OCI-LY7 (cell line): ENCODE measurements around the gene GNAQ. TPM values are rescaled to one million over a fixed set of nuclear protein-coding genes. Genes with fewer than 3 reads are reported as not detected.

Experiments used
- BruUV-seq: library from RNA; stranded (reverse); fragments of 400-500 nt; replicated peaks from 2 replicates; lab custom pipeline; 2021; lab: Mats Ljungman, UMichigan
- CTCF ChIA-PET: fragments of 300-600 bp; sonication (Branson Sonifier 250); formaldehyde crosslinking; loops from one replicate; lab custom pipeline; 2022; ENCODE audit warnings: antibody characterized with exemption; ENCODE audit not compliant: unreplicated experiment; lab: Charles Lee
- POLR2A ChIA-PET: fragments of 300-600 bp; sonication (Branson Sonifier 250); formaldehyde crosslinking; loops from one replicate; lab custom pipeline; 2022; ENCODE audit warnings: antibody characterized with exemption; lab: Charles Lee
- DNase-seq: peaks from one replicate; pipeline ENCODE4 v3.0.0-alpha.2; 2015; ENCODE audit warnings: low spot score
- H2AFZ ChIP-seq: fragments of 200-600 bp; sonication (generic), shearing (Covaris generic); 2 replicates; pipeline ENCODE4 v1.6.1; 2014; ENCODE audit warnings: mild to moderate bottlenecking, antibody characterized with exemption, low read length, moderate library complexity
- H3K27ac ChIP-seq: fragments of 200-600 bp; sonication (generic); 2 replicates; pipeline ENCODE4 v1.5.1; 2014; ENCODE audit warnings: mixed run types, low read depth, mild to moderate bottlenecking, moderate library complexity, low read length, inconsistent platforms; ENCODE audit not compliant: poor library complexity, severe bottlenecking
- H3K36me3 ChIP-seq: fragments of 200-600 bp; sonication (generic); 2 replicates; pipeline ENCODE4 v1.6.1; 2014; ENCODE audit warnings: mild to moderate bottlenecking, antibody characterized with exemption, low read length, moderate library complexity, mixed read lengths; ENCODE audit not compliant: insufficient read depth
- H3K4me1 ChIP-seq: fragments of 200-600 bp; sonication (generic); 2 replicates; pipeline ENCODE4 v1.5.1; 2014; ENCODE audit warnings: mild to moderate bottlenecking, low read length; ENCODE audit not compliant: insufficient read depth, poor library complexity, severe bottlenecking
- H3K4me2 ChIP-seq: fragments of 200-600 bp; sonication (generic); 2 replicates; pipeline ENCODE4 v1.6.1; 2014; ENCODE audit warnings: mild to moderate bottlenecking, low read length
- H3K4me3 ChIP-seq: fragments of 200-600 bp; sonication (generic); 2 replicates; pipeline ENCODE4 v1.5.1; 2014; ENCODE audit warnings: mild to moderate bottlenecking, low read depth, low read length; ENCODE audit not compliant: poor library complexity, severe bottlenecking
- H3K79me2 ChIP-seq: fragments of 200-600 bp; sonication (generic); 2 replicates; pipeline ENCODE4 v1.6.1; 2016; ENCODE audit warnings: low read depth, mild to moderate bottlenecking, low read length, moderate library complexity, mixed read lengths; ENCODE audit not compliant: insufficient read depth
- H3K9me2 ChIP-seq: fragments of 200-600 bp; sonication (generic); 2 replicates; pipeline ENCODE4 v1.6.1; 2016; ENCODE audit warnings: mild to moderate bottlenecking, low read length, mixed read lengths; ENCODE audit not compliant: insufficient read depth
- H3K9me3 ChIP-seq: fragments of 200-600 bp; sonication (generic); 2 replicates; pipeline ENCODE4 v1.6.1; 2014; ENCODE audit warnings: mild to moderate bottlenecking, mixed run types, low read length, mixed read lengths
- H4K20me1 ChIP-seq: fragments of 200-600 bp; sonication (generic); 2 replicates; pipeline ENCODE4 v1.6.1; 2014; ENCODE audit warnings: mild to moderate bottlenecking, antibody characterized with exemption, low read length, moderate library complexity, mixed read lengths; ENCODE audit not compliant: insufficient read depth
- EZH2phosphoT487 ChIP-seq: fragments of 200-600 bp; sonication (generic); IDR thresholded peaks from 2 replicates; pipeline ENCODE4 v1.6.1; 2018; ENCODE audit warnings: low read depth, borderline replicate concordance, mild to moderate bottlenecking, mixed run types, antibody characterized with exemption, low read length, moderate library complexity, mixed read lengths
- intact Hi-C: fragments of 100-400 bp; cut with micrococcal nuclease; formaldehyde crosslinking; loops from one replicate; pipeline ENCODE4 v1.10.0; 2022; ENCODE audit not compliant: unreplicated experiment
- total RNA-seq, 2 experiments: library from RNA; depleted of rRNA in 1 of 2; stranded (reverse); fragments of >200 nt in 1 of 2; shearing (Covaris generic) in 1 of 2; gene quantifications; 2 replicates each; pipeline ENCODE4 v1.2.3, GENCODE V29; 2014 to 2022
- TF ChIP-seq, protein P1 (sequence below): fragments of 200-600 bp; sonication (generic); conservative IDR thresholded peaks from 2 replicates; pipeline ENCODE4 v1.5.1; 2014; ENCODE audit warnings: mild to moderate bottlenecking, antibody characterized with exemption, low read length, moderate library complexity, mixed read lengths

GNAQ gene
- total RNA-seq, 2 experiments from 2014 or later, result not detected

GRCh38 chr9:78001946-78002731 lies 29.5 kb downstream of the GNAQ start:
- H3K9me2 ChIP-seq, result no peaks in the 10 kb centered on the region
- ChIA-PET CTCF (no interaction called here), POLR2A (interaction anchor here (0.7 kb wide), 1 partner anchor 84 kb away, joined by 3 read pairs; no protein-coding TSS in a partner anchor)
- no peak overlapping the region for H3K27ac ChIP-seq
- DNase-seq, result no peak
- no TSS peak for BruUV-seq
- no peaks in the 10 kb centered on the region for H3K4me1 ChIP-seq
- intact Hi-C loops, result no loop called here
- TF ChIP-seq EZH2phosphoT487, result no peak
- TF ChIP-seq, protein P1, sequence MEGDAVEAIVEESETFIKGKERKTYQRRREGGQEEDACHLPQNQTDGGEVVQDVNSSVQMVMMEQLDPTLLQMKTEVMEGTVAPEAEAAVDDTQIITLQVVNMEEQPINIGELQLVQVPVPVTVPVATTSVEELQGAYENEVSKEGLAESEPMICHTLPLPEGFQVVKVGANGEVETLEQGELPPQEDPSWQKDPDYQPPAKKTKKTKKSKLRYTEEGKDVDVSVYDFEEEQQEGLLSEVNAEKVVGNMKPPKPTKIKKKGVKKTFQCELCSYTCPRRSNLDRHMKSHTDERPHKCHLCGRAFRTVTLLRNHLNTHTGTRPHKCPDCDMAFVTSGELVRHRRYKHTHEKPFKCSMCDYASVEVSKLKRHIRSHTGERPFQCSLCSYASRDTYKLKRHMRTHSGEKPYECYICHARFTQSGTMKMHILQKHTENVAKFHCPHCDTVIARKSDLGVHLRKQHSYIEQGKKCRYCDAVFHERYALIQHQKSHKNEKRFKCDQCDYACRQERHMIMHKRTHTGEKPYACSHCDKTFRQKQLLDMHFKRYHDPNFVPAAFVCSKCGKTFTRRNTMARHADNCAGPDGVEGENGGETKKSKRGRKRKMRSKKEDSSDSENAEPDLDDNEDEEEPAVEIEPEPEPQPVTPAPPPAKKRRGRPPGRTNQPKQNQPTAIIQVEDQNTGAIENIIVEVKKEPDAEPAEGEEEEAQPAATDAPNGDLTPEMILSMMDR, result no peak
- H2AFZ ChIP-seq, result no peak overlapping the region
- no peak overlapping the region for H3K4me3 ChIP-seq
- no peaks in the 10 kb centered on the region for H3K79me2 ChIP-seq
- no peaks in the 10 kb centered on the region for H3K36me3 ChIP-seq
- no peaks in the 10 kb centered on the region for H3K9me3 ChIP-seq
- H4K20me1 ChIP-seq, result no peaks in the 10 kb centered on the region
- no peak overlapping the region for H3K4me2 ChIP-seq

DNA sequence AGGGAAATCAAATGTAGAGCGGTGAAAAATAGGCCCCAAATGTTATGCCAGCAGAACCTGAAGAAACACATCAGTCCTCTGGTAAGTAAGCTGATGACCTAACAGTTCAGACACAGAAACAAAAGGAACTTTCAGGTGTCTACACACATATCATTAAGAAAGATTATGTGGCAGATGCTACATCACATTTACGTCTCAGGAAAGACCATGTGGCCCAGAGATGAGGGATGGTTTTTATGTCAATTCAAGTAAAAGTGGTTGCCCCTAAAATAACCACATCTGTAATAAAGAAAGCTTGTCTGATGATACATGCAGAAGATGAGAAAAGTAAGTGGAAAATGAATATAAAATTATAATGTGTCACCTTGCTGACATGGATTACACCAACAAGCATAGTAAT lies 31.4 kb downstream of the GNAQ start:
- no TSS peak for BruUV-seq
- POLR2A ChIA-PET, result interaction anchor here (0.7 kb wide), 1 partner anchor 228 kb away, joined by 3 read pairs; no protein-coding TSS in a partner anchor
- no peaks in the 10 kb centered on the region for H3K79me2 ChIP-seq

More for the DNA sequence above, 31.4 kb downstream of the GNAQ start:
- H3K9me3 ChIP-seq, result no peaks in the 10 kb centered on the region
- no peak overlapping the region for H2AFZ ChIP-seq
- no peaks in the 10 kb centered on the region for H3K36me3 ChIP-seq
- no peaks in the 10 kb centered on the region for H3K4me1 ChIP-seq
- TF ChIP-seq, protein P1, result no peak
- TF ChIP-seq EZH2phosphoT487, result no peak
- H3K27ac ChIP-seq, result no peak overlapping the region
- no peak for DNase-seq
- H4K20me1 ChIP-seq, result no peaks in the 10 kb centered on the region
- CTCF ChIA-PET, result no interaction called here
- no peaks in the 10 kb centered on the region for H3K9me2 ChIP-seq
- no peak overlapping the region for H3K4me3 ChIP-seq
- intact Hi-C loops, result no loop called here
- no peak overlapping the region for H3K4me2 ChIP-seq
